Liver (tissue), 3 donors: ENCODE data around the gene NRG2.

Experiments
- CTCF ChIP-seq: fragments of 150-350 bp; IDR thresholded peaks from 2 replicates; pipeline ENCODE4 v1.5.1; 2017; ENCODE audit warnings: improper control_type of control experiment, low read depth, low read length; ENCODE audit not compliant: missing input control
- FOXA1 ChIP-seq: IDR thresholded peaks from 2 replicates; pipeline ENCODE4 v1.6.1; 2016; ENCODE audit warnings: antibody characterized with exemption
- JUND ChIP-seq, 2 donors: IDR thresholded peaks; 2 replicates each; pipeline ENCODE4 v1.6.1; 2016; ENCODE audit warnings: antibody characterized with exemption in 2 of 2
- RAD21 ChIP-seq, 2 donors: IDR thresholded peaks; 2 replicates each; pipeline ENCODE4 v1.6.1; 2016; ENCODE audit warnings: antibody characterized with exemption in 2 of 2, mild to moderate bottlenecking in 2 of 2
- YY1 ChIP-seq: IDR thresholded peaks from 2 replicates; pipeline ENCODE4 v1.6.1; 2016; ENCODE audit warnings: antibody characterized with exemption, mild to moderate bottlenecking
- donor health status: healthy.
- donor health status: healthy.

- TF ChIP-seq FOXA1: no peak
- no peak for TF ChIP-seq CTCF
- no peak for TF ChIP-seq RAD21 (IDR thresholded peaks at IDR 0.05)
- no peak for TF ChIP-seq YY1
- TF ChIP-seq JUND (IDR thresholded peaks at IDR 0.05): no peak
These were observed 142.4 kb downstream of the NRG2 start for GRCh38 chr5:139900546-139901250.
